Measurements from ENCODE around the gene SPARC. TPM values are rescaled to one million over a fixed set of nuclear protein-coding genes. Genes with fewer than 3 reads are reported as not detected.

Gene SPARC
- total and polyA plus RNA-seq, 4 donors, result 145 to 1,186 (median 918) TPM

DNA sequence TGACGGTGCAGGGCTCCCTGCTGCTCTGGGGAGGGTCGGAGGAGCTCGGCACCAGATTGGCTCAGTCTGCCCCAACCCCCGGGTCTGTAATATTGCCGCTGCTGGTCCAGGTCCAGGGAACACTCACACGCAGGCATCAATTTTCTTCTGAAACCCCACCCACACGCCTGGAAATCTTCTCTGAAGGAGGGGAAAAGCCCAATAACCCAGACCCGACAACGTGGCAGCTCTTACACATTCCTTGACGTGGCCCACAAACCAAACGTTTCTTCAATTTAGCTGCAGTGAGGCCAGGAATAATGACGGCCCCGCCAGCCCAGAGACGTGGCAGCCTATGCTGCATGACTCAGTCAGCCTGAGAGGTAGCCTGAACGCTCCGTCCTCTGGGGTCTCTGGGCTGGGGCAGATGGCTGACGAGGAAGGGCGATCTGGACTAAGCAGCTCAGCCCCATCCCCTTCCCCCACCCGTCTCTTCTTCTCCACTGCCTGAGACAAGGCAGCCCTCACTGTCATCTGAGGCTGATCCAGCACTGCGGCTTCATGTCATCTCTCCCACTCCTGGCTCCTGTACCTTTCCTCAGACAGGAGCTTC, 9.9 kb upstream of the SPARC start:
- ATAC-seq (ENCODE audit: insufficient read depth, low FRiP score) (peak; percentile 22), DNase-seq (peak; percentile 92 to 97 (median 96))
- Histone ChIP-seq H3K4me3 (no peak overlapping the region), H3K9ac (ENCODE audit: insufficient read depth in 1 of 2, low read length in 2 of 2) (peak overlapping the region; percentile 46 to 79), H3K9me3 (ENCODE audit: control insufficient read depth in 4 of 4, insufficient read depth in 3 of 4, low read length in 3 of 4) (no peaks in the 10 kb centered on the region), H3K27ac (ENCODE audit: low read depth in 1 of 2, low read length in 1 of 2) (peak overlapping the region; percentile 46 to 50), H3K4me1 (ENCODE audit: control insufficient read depth in 5 of 5, insufficient read depth in 5 of 5, low read length in 5 of 5) (peaks cover 0 to 35% (median 24%) of the 10 kb centered on the region in 5 donors), H3K27me3 (ENCODE audit: control insufficient read depth in 3 of 3, insufficient read depth in 3 of 3, low read length in 2 of 3) (no peaks in the 10 kb centered on the region), H3K36me3 (ENCODE audit: control insufficient read depth in 4 of 4, insufficient read depth in 4 of 4, low read length in 4 of 4) (no peaks in the 10 kb centered on the region)
- 49 to 61% methylated on average over 20 of the region's 20 CpGs for WGBS, 2 donors
- TF ChIP-seq, protein P1, sequence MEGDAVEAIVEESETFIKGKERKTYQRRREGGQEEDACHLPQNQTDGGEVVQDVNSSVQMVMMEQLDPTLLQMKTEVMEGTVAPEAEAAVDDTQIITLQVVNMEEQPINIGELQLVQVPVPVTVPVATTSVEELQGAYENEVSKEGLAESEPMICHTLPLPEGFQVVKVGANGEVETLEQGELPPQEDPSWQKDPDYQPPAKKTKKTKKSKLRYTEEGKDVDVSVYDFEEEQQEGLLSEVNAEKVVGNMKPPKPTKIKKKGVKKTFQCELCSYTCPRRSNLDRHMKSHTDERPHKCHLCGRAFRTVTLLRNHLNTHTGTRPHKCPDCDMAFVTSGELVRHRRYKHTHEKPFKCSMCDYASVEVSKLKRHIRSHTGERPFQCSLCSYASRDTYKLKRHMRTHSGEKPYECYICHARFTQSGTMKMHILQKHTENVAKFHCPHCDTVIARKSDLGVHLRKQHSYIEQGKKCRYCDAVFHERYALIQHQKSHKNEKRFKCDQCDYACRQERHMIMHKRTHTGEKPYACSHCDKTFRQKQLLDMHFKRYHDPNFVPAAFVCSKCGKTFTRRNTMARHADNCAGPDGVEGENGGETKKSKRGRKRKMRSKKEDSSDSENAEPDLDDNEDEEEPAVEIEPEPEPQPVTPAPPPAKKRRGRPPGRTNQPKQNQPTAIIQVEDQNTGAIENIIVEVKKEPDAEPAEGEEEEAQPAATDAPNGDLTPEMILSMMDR (IDR thresholded peaks at IDR 0.05; ENCODE audit: control extremely low read depth, extremely low read depth), result no peak

DNA sequence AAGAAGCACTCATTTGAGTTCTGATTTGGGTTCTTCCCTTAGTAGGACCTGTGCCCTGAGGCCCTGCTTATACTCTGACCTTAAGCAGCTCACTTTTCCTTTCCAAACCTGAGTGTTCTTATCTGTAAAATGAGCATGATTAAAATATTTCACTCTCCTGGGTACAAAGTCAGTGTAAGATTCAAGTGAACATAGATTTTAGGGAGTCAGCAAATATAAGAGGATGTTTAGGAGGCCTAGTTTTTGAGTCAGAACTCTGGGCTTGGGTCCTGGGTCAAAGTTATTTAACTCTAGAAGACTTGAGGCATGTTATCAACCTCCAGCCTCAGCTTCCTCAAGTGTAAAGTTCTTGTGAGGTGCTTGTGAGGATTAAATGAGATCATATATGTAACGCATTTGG, 8.7 kb upstream of the SPARC start:
- Histone ChIP-seq H3K4me3 (no peak overlapping the region), H3K9ac (ENCODE audit: insufficient read depth in 1 of 2, low read length in 2 of 2) (no peak overlapping the region), H3K36me3 (ENCODE audit: control insufficient read depth in 4 of 4, insufficient read depth in 4 of 4, low read length in 4 of 4) (no peaks in the 10 kb centered on the region), H3K27me3 (ENCODE audit: control insufficient read depth in 3 of 3, insufficient read depth in 3 of 3, low read length in 2 of 3) (no peaks in the 10 kb centered on the region), H3K4me1 (ENCODE audit: control insufficient read depth in 5 of 5, insufficient read depth in 5 of 5, low read length in 5 of 5) (peaks cover 0 to 35% (median 24%) of the 10 kb centered on the region in 5 donors), H3K9me3 (ENCODE audit: control insufficient read depth in 4 of 4, insufficient read depth in 3 of 4, low read length in 3 of 4) (no peaks in the 10 kb centered on the region), H3K27ac (ENCODE audit: low read depth in 1 of 2, low read length in 1 of 2) (no peak overlapping the region)
- ATAC-seq (ENCODE audit: insufficient read depth, low FRiP score) (no peak), DNase-seq (no peak)
- TF ChIP-seq, protein P1 (IDR thresholded peaks at IDR 0.05; ENCODE audit: control extremely low read depth, extremely low read depth), result no peak
- 93 to 100% methylated on average over 1 of the region's 1 CpG for WGBS, 2 donors

DNA sequence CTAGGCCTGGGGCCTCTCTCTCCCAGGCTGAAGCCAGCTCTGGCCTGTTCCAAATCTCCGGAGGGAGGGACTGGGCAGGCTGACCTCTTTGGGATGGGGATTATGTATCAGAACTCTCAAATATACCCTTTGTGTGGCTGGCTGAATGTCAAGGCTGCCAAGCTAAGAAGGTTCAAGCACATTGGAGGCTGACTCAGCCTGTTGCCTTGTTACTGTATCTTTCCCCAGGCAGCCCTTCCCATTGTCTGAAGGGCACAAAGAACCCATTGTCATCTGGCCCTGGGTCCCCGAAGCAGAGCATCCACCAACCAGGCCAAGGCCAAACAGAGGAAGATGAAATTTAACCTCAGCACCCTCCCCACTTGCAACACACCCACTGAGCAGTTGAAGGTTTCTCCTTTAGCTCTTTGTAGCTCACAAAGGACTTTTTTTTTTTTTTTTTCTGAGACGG, 7.3 kb upstream of the SPARC start:
- TF ChIP-seq, protein P1 (IDR thresholded peaks at IDR 0.05; ENCODE audit: control extremely low read depth, extremely low read depth), result no peak
- H3K4me1 ChIP-seq (ENCODE audit: control insufficient read depth in 5 of 5, insufficient read depth in 5 of 5, low read length in 5 of 5), result peaks cover 0 to 27% (median 17%) of the 10 kb centered on the region in 5 donors
- no peaks in the 10 kb centered on the region for H3K27me3 ChIP-seq (ENCODE audit: control insufficient read depth in 3 of 3, insufficient read depth in 3 of 3, low read length in 2 of 3)
- DNase-seq, result no peak
- 87 to 95% methylated on average over 3 of the region's 3 CpGs for WGBS, 2 donors
- H3K9ac ChIP-seq (ENCODE audit: insufficient read depth in 1 of 2, low read length in 2 of 2), result no peak overlapping the region
- H3K4me3 ChIP-seq, result no peak overlapping the region
- ATAC-seq (ENCODE audit: insufficient read depth, low FRiP score), result no peak
- no peak overlapping the region for H3K27ac ChIP-seq (ENCODE audit: low read depth in 1 of 2, low read length in 1 of 2)
- H3K36me3 ChIP-seq (ENCODE audit: control insufficient read depth in 4 of 4, insufficient read depth in 4 of 4, low read length in 4 of 4), result no peaks in the 10 kb centered on the region
- no peaks in the 10 kb centered on the region for H3K9me3 ChIP-seq (ENCODE audit: control insufficient read depth in 4 of 4, insufficient read depth in 3 of 4, low read length in 3 of 4)

DNA sequence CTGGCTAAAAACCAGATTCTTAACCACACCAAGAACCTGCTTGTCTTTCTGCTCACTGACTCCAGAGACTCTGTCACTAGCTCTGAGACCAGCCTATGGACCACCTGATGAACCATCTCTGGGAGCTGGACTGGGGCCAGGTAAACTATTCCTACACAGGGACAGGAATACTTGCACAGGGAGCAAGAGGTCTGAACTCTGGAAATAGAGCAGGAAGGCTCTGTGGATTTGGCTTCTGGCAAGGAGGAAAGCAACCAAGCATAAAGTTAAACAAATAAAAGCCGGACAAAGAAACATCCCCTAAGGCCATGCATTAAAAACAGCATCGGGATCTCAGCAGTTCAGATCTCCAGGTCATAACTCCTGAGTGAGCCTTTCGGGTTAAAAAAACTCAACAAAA, 5.6 kb upstream of the SPARC start:
- Histone ChIP-seq H3K9ac (ENCODE audit: insufficient read depth in 1 of 2, low read length in 2 of 2) (no peak overlapping the region), H3K4me3 (no peak overlapping the region), H3K27me3 (ENCODE audit: control insufficient read depth in 3 of 3, insufficient read depth in 3 of 3, low read length in 2 of 3) (no peaks in the 10 kb centered on the region), H3K27ac (ENCODE audit: low read depth in 1 of 2, low read length in 1 of 2) (no peak overlapping the region), H3K36me3 (ENCODE audit: control insufficient read depth in 4 of 4, insufficient read depth in 4 of 4, low read length in 4 of 4) (no peaks in the 10 kb centered on the region), H3K9me3 (ENCODE audit: control insufficient read depth in 4 of 4, insufficient read depth in 3 of 4, low read length in 3 of 4) (no peaks in the 10 kb centered on the region), H3K4me1 (ENCODE audit: control insufficient read depth in 5 of 5, insufficient read depth in 5 of 5, low read length in 5 of 5) (peaks cover 0 to 21% (median 14%) of the 10 kb centered on the region in 5 donors)
- TF ChIP-seq, protein P1 (IDR thresholded peaks at IDR 0.05; ENCODE audit: control extremely low read depth, extremely low read depth), result no peak
- no peak for DNase-seq
- WGBS, 2 donors, result 78 to 79% methylated on average over 3 of the region's 3 CpGs
- no peak for ATAC-seq (ENCODE audit: insufficient read depth, low FRiP score)

Data from lung (tissue), 12 donors.